PC-9 (cell line): Measurements from ENCODE around the gene TECTA. TPM values are rescaled to one million over a fixed set of nuclear protein-coding genes. Genes with fewer than 3 reads are reported as not detected.

ENCODE experiments used
- BruUV-seq: library from RNA; stranded (reverse); fragments of 400-500 nt; replicated peaks from 2 replicates; lab custom pipeline; 2021; lab: Mats Ljungman, UMichigan
- CTCF ChIA-PET: fragments of 300-600 bp; sonication (Branson Sonifier 250); formaldehyde crosslinking; loops from one replicate; lab custom pipeline; 2022; ENCODE audit warnings: antibody characterized with exemption; lab: Charles Lee
- POLR2A ChIA-PET: fragments of 300-600 bp; sonication (Branson Sonifier 250); formaldehyde crosslinking; loops from one replicate; lab custom pipeline; 2022; ENCODE audit warnings: antibody characterized with exemption; ENCODE audit not compliant: unreplicated experiment; lab: Charles Lee
- DNase-seq, 2 experiments: peaks; one replicate each; pipeline versions ENCODE4 v3.0.0 to v3.0.0-alpha.2; 2015 to 2022; ENCODE audit warnings: mixed read lengths in 1 of 2
- H2AFZ ChIP-seq: fragments of 200-600 bp; sonication (generic); 2 replicates; pipeline ENCODE4 v1.8.1; 2017; ENCODE audit warnings: antibody characterized with exemption
- H3F3A ChIP-seq: fragments of 200-600 bp; sonication (generic); 2 replicates; pipeline ENCODE4 v1.8.1; 2017; ENCODE audit warnings: antibody characterized with exemption, mild to moderate bottlenecking, low read depth; ENCODE audit not compliant: insufficient read depth
- H3K27ac ChIP-seq: fragments of 200-600 bp; sonication (generic); 2 replicates; pipeline ENCODE4 v1.6.1; 2016; ENCODE audit warnings: mixed run types
- H3K27me3 ChIP-seq: fragments of 200-600 bp; sonication (generic); 2 replicates; pipeline ENCODE4 v1.6.1; 2016; ENCODE audit warnings: low read depth, mixed run types; ENCODE audit not compliant: insufficient read depth
- H3K36me3 ChIP-seq: fragments of 200-600 bp; sonication (generic); 2 replicates; pipeline ENCODE4 v1.6.1; 2016; ENCODE audit warnings: low read depth, mixed run types
- H3K4me1 ChIP-seq: fragments of 200-600 bp; sonication (generic); replicated peaks from 2 replicates; pipeline ENCODE4 v1.6.1; 2016; ENCODE audit warnings: mixed run types; ENCODE audit not compliant: insufficient read depth
- H3K4me2 ChIP-seq: fragments of 200-600 bp; sonication (generic); 2 replicates; pipeline ENCODE4 v1.6.1; 2017; ENCODE audit warnings: mixed run types
- H3K4me3 ChIP-seq: fragments of 200-600 bp; sonication (generic); 2 replicates; pipeline ENCODE4 v1.6.1; 2016; ENCODE audit warnings: mixed run types
- H3K79me2 ChIP-seq: fragments of 200-600 bp; sonication (generic); 2 replicates; pipeline ENCODE4 v1.6.1; 2017; ENCODE audit warnings: low read depth, mixed run types
- H3K9me2 ChIP-seq: fragments of 200-600 bp; sonication (generic); 2 replicates; pipeline ENCODE4 v1.8.1; 2017; ENCODE audit warnings: mild to moderate bottlenecking; ENCODE audit not compliant: insufficient read depth
- H3K9me3 ChIP-seq: fragments of 200-600 bp; sonication (generic); 2 replicates; pipeline ENCODE4 v1.8.1; 2016; ENCODE audit warnings: low read depth; ENCODE audit not compliant: insufficient read depth
- H4K20me1 ChIP-seq: fragments of 200-600 bp; sonication (generic); 2 replicates; pipeline ENCODE4 v1.8.1; 2017; ENCODE audit not compliant: insufficient read depth
- EZH2 ChIP-seq: fragments of 200-600 bp; sonication (generic); IDR thresholded peaks from 2 replicates; pipeline ENCODE4 v1.8.0; 2017; ENCODE audit warnings: antibody characterized with exemption, low read depth
- intact Hi-C: fragments of 100-400 bp; cut with micrococcal nuclease; formaldehyde crosslinking; loops from one replicate; pipeline ENCODE4 v1.10.0; 2022; ENCODE audit not compliant: unreplicated experiment
- total RNA-seq: library from RNA; stranded (reverse); gene quantifications from 2 replicates; pipeline ENCODE4 v1.2.3, GENCODE V29; 2021
- TF ChIP-seq, protein P1 (sequence below): fragments of 200-600 bp; sonication (generic); conservative IDR thresholded peaks from 2 replicates; pipeline ENCODE4 v1.6.1; 2017; ENCODE audit warnings: mixed run types, antibody characterized with exemption, mild to moderate bottlenecking, moderate library complexity

The TECTA gene
- total RNA-seq, 1 experiment from 2014 or later = 0.04 TPM

DNA sequence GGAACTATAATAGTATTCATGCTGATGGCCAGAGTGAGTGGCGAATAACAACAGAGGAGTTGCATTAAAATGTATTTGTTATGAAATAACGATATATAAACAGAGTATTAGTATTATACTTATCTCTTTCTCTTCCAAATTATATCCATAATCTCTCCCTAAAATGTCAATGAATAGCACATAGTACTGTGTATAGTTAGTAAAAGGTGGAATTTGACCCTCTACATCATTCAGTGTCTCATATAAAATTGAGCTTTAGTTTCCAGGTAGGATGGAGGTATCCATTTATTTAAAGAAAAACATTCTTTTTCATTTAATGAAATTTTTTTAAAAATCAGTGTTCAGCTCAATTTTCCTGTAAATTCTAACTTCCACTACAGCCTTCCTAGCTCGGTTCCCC is 34.4 kb upstream of the TECTA start:
- 0 out of 2 replicates have a peak, but pooled peaks cover 8% of the 10 kb centered on the region for H3K36me3 ChIP-seq
- no peaks in the 10 kb centered on the region for H3K9me3 ChIP-seq
- no peaks in the 10 kb centered on the region for H3K79me2 ChIP-seq
- intact Hi-C loops = no loop called here
- H3K4me2 ChIP-seq = no peak overlapping the region
- H4K20me1 ChIP-seq = no peaks in the 10 kb centered on the region
- no peaks in the 10 kb centered on the region for H3F3A ChIP-seq
- no peak overlapping the region for H3K4me3 ChIP-seq
- no peak for DNase-seq
- no peak overlapping the region for H2AFZ ChIP-seq
- H3K27ac ChIP-seq = no peak overlapping the region
- ChIA-PET CTCF (no interaction called here), POLR2A (no interaction called here)
- TF ChIP-seq, protein P1, sequence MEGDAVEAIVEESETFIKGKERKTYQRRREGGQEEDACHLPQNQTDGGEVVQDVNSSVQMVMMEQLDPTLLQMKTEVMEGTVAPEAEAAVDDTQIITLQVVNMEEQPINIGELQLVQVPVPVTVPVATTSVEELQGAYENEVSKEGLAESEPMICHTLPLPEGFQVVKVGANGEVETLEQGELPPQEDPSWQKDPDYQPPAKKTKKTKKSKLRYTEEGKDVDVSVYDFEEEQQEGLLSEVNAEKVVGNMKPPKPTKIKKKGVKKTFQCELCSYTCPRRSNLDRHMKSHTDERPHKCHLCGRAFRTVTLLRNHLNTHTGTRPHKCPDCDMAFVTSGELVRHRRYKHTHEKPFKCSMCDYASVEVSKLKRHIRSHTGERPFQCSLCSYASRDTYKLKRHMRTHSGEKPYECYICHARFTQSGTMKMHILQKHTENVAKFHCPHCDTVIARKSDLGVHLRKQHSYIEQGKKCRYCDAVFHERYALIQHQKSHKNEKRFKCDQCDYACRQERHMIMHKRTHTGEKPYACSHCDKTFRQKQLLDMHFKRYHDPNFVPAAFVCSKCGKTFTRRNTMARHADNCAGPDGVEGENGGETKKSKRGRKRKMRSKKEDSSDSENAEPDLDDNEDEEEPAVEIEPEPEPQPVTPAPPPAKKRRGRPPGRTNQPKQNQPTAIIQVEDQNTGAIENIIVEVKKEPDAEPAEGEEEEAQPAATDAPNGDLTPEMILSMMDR = no peak
- TF ChIP-seq EZH2 = no peak
- no peaks in the 10 kb centered on the region for H3K4me1 ChIP-seq
- no peaks in the 10 kb centered on the region for H3K9me2 ChIP-seq
- no peaks in the 10 kb centered on the region for H3K27me3 ChIP-seq
- BruUV-seq = no TSS peak

DNA sequence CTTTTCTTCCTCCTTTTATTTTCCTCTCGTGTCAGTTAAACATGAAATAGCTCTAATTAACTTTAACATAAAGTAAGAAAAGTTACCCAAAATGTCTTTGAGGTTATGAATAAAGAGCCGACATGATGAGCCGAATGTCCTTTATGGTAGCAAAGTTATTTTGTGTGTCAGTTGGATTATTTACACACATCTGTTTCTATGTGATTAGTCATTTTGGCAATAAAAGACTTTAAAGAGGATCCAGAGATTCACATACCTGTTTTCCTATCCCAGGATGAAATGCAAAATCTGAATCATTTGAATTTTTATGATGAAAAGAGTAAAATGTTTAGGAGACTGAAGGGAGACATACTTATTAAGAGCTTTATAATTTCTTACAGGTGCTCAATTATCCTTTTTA is 34.0 kb upstream of the TECTA start:
- no peaks in the 10 kb centered on the region for H3F3A ChIP-seq
- intact Hi-C loops = no loop called here
- TF ChIP-seq, protein P1 = no peak
- no peak for TF ChIP-seq EZH2

DNA sequence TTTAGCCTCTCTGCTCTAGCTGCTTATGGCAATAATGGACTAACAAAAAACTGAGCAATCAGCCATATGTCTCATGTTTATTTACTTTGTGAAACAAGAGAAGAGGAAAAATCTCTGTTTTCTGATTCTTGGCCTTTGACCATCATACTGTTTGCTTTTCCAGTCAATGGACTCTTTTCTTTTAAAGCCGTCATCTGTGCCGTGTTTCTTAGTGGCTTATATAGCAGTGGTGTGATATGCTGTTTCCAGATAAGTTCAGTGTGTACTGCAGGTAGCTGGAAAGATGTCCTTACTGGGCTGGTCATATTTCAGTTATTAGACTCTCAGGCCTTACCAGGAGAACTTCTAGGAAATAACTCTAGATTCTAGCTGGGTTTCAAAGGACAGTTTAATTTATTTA is 33.6 kb upstream of the TECTA start:
- DNase-seq = no peak
- H3K9me2 ChIP-seq = no peaks in the 10 kb centered on the region
- H3K4me2 ChIP-seq = no peak overlapping the region
- ChIA-PET POLR2A (no interaction called here), CTCF (no interaction called here)
- no peaks in the 10 kb centered on the region for H3F3A ChIP-seq
- H3K4me3 ChIP-seq = no peak overlapping the region
- intact Hi-C loops = no loop called here
- H3K36me3 ChIP-seq = 0 out of 2 replicates have a peak, but pooled peaks cover 3% of the 10 kb centered on the region
- H3K27me3 ChIP-seq = no peaks in the 10 kb centered on the region
- no peaks in the 10 kb centered on the region for H3K79me2 ChIP-seq
- H3K27ac ChIP-seq = no peak overlapping the region
- H3K9me3 ChIP-seq = no peaks in the 10 kb centered on the region
- BruUV-seq = no TSS peak
- H4K20me1 ChIP-seq = no peaks in the 10 kb centered on the region
- TF ChIP-seq, protein P1 = no peak
- no peak for TF ChIP-seq EZH2
- no peak overlapping the region for H2AFZ ChIP-seq
- no peaks in the 10 kb centered on the region for H3K4me1 ChIP-seq

More for the DNA sequence above, 34.0 kb upstream of the TECTA start:
- no peak overlapping the region for H3K4me3 ChIP-seq
- H3K9me2 ChIP-seq = no peaks in the 10 kb centered on the region
- H3K9me3 ChIP-seq = no peaks in the 10 kb centered on the region
- CTCF ChIA-PET = no interaction called here
- DNase-seq = no peak
- no peaks in the 10 kb centered on the region for H4K20me1 ChIP-seq
- no peaks in the 10 kb centered on the region for H3K4me1 ChIP-seq
- H3K79me2 ChIP-seq = no peaks in the 10 kb centered on the region
- BruUV-seq = no TSS peak
- no peaks in the 10 kb centered on the region for H3K27me3 ChIP-seq
- POLR2A ChIA-PET = no interaction called here
- H3K36me3 ChIP-seq = 0 out of 2 replicates have a peak, but pooled peaks cover 7% of the 10 kb centered on the region
- no peak overlapping the region for H3K4me2 ChIP-seq
- H2AFZ ChIP-seq = no peak overlapping the region
- no peak overlapping the region for H3K27ac ChIP-seq
